ENCODE data around the gene APOL1.
A peak's percentile ranks its signal among the peaks of the same experiment; 100 is the strongest.
"Not testable (repeated sequence)": the region's sequence is repeated elsewhere in the genome, so short reads cannot be mapped to it uniquely, and the experiment has no call there.

Gene APOL1

GRCh38 chr22:36252754-36253522 lies at the start of gene APOL1:
APOL1 (plus strand) TSS chr22:36253133; CDS start chr22:36254956, 1,823 bp downstream.
- DNase-seq (peak; percentile 38 to 55), ATAC-seq (peak; percentile 93)
- Mint-ChIP-seq H3K4me3 (peak within 1 kb of the TSS; percentile 89 to 96), H3K4me1 (peaks cover 63% of the 10 kb centered on the region), H3K27me3 (no peaks in the 10 kb centered on the region), H3K27ac (peak within 1 kb of the TSS; percentile 64 to 98), H3K9me3 (peaks cover 8 to 10% of the 10 kb centered on the region in 2 donors)

- peaks cover 16% of the 10 kb centered on the region for H3K27me3 Mint-ChIP-seq
- not testable (repeated sequence) for ATAC-seq, H3K4me3 Mint-ChIP-seq, DNase-seq, H3K9me3 Mint-ChIP-seq, H3K27ac Mint-ChIP-seq
- peaks cover 20% of the 10 kb centered on the region for H3K4me1 Mint-ChIP-seq
These were observed 49.5 kb upstream of the APOL1 start for GRCh38 chr22:36203441-36203840.

- Mint-ChIP-seq H3K9me3 (peaks cover under 1 to 3% of the 10 kb centered on the region in 2 donors), H3K27ac (no peak overlapping the region), H3K4me3 (no peak overlapping the region), H3K27me3 (peaks cover 16% of the 10 kb centered on the region), H3K4me1 (peaks cover 13% of the 10 kb centered on the region)
- DNase-seq: no peak
- no peak for ATAC-seq
These were observed 48.8 kb upstream of the APOL1 start for GRCh38 chr22:36204001-36204631.

- Mint-ChIP-seq H3K27me3 (peaks cover 16% of the 10 kb centered on the region), H3K4me3 (no peak overlapping the region)
- ATAC-seq: no peak
These were observed 48.3 kb upstream of the APOL1 start for GRCh38 chr22:36204632-36205015.

GRCh38 chr22:36205573-36205972 lies 47.4 kb upstream of the APOL1 start:
- H3K4me3 Mint-ChIP-seq, ATAC-seq: not testable (repeated sequence)
- H3K27ac Mint-ChIP-seq: peak overlapping the region in 1 of 2 donors; percentile 31

More at GRCh38 chr22:36204632-36205015, 48.3 kb upstream of the APOL1 start:
- peak overlapping the region in 1 of 2 donors; percentile 34 for H3K27ac Mint-ChIP-seq
- H3K9me3 Mint-ChIP-seq: peaks cover 4 to 8% of the 10 kb centered on the region in 2 donors
- DNase-seq: no peak
- H3K4me1 Mint-ChIP-seq: peaks cover 12% of the 10 kb centered on the region

GRCh38 chr22:36206255-36206654 lies 46.7 kb upstream of the APOL1 start:
- H3K27me3 Mint-ChIP-seq: peaks cover 16% of the 10 kb centered on the region
- ATAC-seq: no peak
- no peak for DNase-seq
- H3K9me3 Mint-ChIP-seq: peaks cover 4 to 8% of the 10 kb centered on the region in 2 donors
- no peak overlapping the region for H3K27ac Mint-ChIP-seq
- peaks cover 22% of the 10 kb centered on the region for H3K4me1 Mint-ChIP-seq
- H3K4me3 Mint-ChIP-seq: no peak overlapping the region

More at GRCh38 chr22:36205573-36205972, 47.4 kb upstream of the APOL1 start:
- not testable (repeated sequence) for H3K9me3 Mint-ChIP-seq, DNase-seq
- Mint-ChIP-seq H3K4me1 (peaks cover 16% of the 10 kb centered on the region), H3K27me3 (peaks cover 16% of the 10 kb centered on the region)

GRCh38 chr22:36208162-36208765 lies 44.7 kb upstream of the APOL1 start:
- no peak for DNase-seq
- Mint-ChIP-seq H3K27ac (no peak overlapping the region), H3K4me3 (no peak overlapping the region), H3K27me3 (peaks cover 27% of the 10 kb centered on the region), H3K9me3 (peaks cover 4 to 8% of the 10 kb centered on the region in 2 donors), H3K4me1 (peaks cover 15% of the 10 kb centered on the region)
- no peak for ATAC-seq

- H3K9me3 Mint-ChIP-seq: peaks cover 4 to 8% of the 10 kb centered on the region in 2 donors
- H3K27me3 Mint-ChIP-seq: peaks cover 26% of the 10 kb centered on the region
- no peak overlapping the region for H3K27ac Mint-ChIP-seq
- DNase-seq (no peak), ATAC-seq (no peak)
- no peak overlapping the region for H3K4me3 Mint-ChIP-seq
- H3K4me1 Mint-ChIP-seq: peaks cover 15% of the 10 kb centered on the region
These were observed 44.0 kb upstream of the APOL1 start for GRCh38 chr22:36208914-36209313.

- ATAC-seq, DNase-seq, H3K4me3 Mint-ChIP-seq, H3K9me3 Mint-ChIP-seq, H3K27ac Mint-ChIP-seq: not testable (repeated sequence)
- H3K27me3 Mint-ChIP-seq: peaks cover 20% of the 10 kb centered on the region
- H3K4me1 Mint-ChIP-seq: peaks cover 15% of the 10 kb centered on the region
These were observed 43.4 kb upstream of the APOL1 start for GRCh38 chr22:36209488-36209908.

GRCh38 chr22:36210224-36210623 lies 42.7 kb upstream of the APOL1 start:
- H3K4me3 Mint-ChIP-seq: no peak overlapping the region
- H3K9me3 Mint-ChIP-seq: peaks cover 4 to 8% of the 10 kb centered on the region in 2 donors
- no peak for DNase-seq
- H3K4me1 Mint-ChIP-seq: peaks cover 15% of the 10 kb centered on the region
- no peak for ATAC-seq
- H3K27me3 Mint-ChIP-seq: peaks cover 17% of the 10 kb centered on the region
- no peak overlapping the region for H3K27ac Mint-ChIP-seq

GRCh38 chr22:36211237-36211861 lies 41.6 kb upstream of the APOL1 start:
- peaks cover 4 to 8% of the 10 kb centered on the region in 2 donors for H3K9me3 Mint-ChIP-seq
- no peak overlapping the region for H3K4me3 Mint-ChIP-seq
- H3K4me1 Mint-ChIP-seq: peaks cover 15% of the 10 kb centered on the region
- peak; percentile 46 for ATAC-seq
- H3K27ac Mint-ChIP-seq: no peak overlapping the region
- no peak for DNase-seq
- peaks cover 27% of the 10 kb centered on the region for H3K27me3 Mint-ChIP-seq

GRCh38 chr22:36212901-36213300 lies 40.0 kb upstream of the APOL1 start:
- DNase-seq (no peak), ATAC-seq (no peak)
- Mint-ChIP-seq H3K27ac (peak overlapping the region in 1 of 2 donors; percentile 64), H3K27me3 (peaks cover 37% of the 10 kb centered on the region), H3K9me3 (peaks cover 4 to 8% of the 10 kb centered on the region in 2 donors), H3K4me1 (peaks cover 15% of the 10 kb centered on the region), H3K4me3 (no peak overlapping the region)

GRCh38 chr22:36213586-36213985 lies 39.3 kb upstream of the APOL1 start:
- Mint-ChIP-seq H3K27ac (no peak overlapping the region), H3K4me1 (peaks cover 15% of the 10 kb centered on the region), H3K4me3 (no peak overlapping the region), H3K9me3 (peaks cover 4 to 8% of the 10 kb centered on the region in 2 donors), H3K27me3 (peaks cover 44% of the 10 kb centered on the region)
- ATAC-seq: no peak
- no peak for DNase-seq

GRCh38 chr22:36215981-36216380 lies 37.0 kb upstream of the APOL1 start:
- Mint-ChIP-seq H3K4me1 (peaks cover 7% of the 10 kb centered on the region), H3K4me3 (no peak overlapping the region), H3K27me3 (peaks cover 62% of the 10 kb centered on the region), H3K27ac (no peak overlapping the region), H3K9me3 (no peaks in the 10 kb centered on the region)
- DNase-seq: no peak
- no peak for ATAC-seq

- Mint-ChIP-seq H3K27ac (no peak overlapping the region), H3K4me1 (peaks cover 14% of the 10 kb centered on the region), H3K27me3 (peaks cover 47% of the 10 kb centered on the region), H3K4me3 (no peak overlapping the region), H3K9me3 (no peaks in the 10 kb centered on the region)
- no peak for ATAC-seq
- DNase-seq: no peak
These were observed 34.2 kb upstream of the APOL1 start for GRCh38 chr22:36218648-36219193.
